Gastrocnemius medialis (tissue), 4 donors: ENCODE measurements around the gene ESM1. TPM values are rescaled to one million over a fixed set of nuclear protein-coding genes. Genes with fewer than 3 reads are reported as not detected.
"Not testable (repeated sequence)": the region's sequence is repeated elsewhere in the genome, so short reads cannot be mapped to it uniquely, and the experiment has no call there.

Source experiments
- ATAC-seq, 2 donors: fragments of 150-250 bp; one replicate each; pipeline ENCODE4 v1.9.1; 2016
- DNase-seq, 2 donors: peaks; one replicate each; pipeline ENCODE4 v3.0.0-alpha.2; 2019
- H3K27ac ChIP-seq, 4 donors: fragments of 200-600 bp; sonication (generic); 1 replicate in 1 of 4; 2 replicates in 3 of 4; pipeline ENCODE4 v1.5.1; 2016 to 2018; ENCODE audit warnings: mild to moderate bottlenecking in 2 of 4, moderate library complexity in 1 of 4
- H3K27me3 ChIP-seq, 3 donors: fragments of 200-600 bp; sonication (generic) in 2 of 3; 1 replicate in 1 of 3; 2 replicates in 2 of 3; pipeline versions ENCODE4 v1.5.1 to v1.6.0; 2016 to 2019; ENCODE audit warnings: mild to moderate bottlenecking in 1 of 3, moderate library complexity in 1 of 3
- H3K36me3 ChIP-seq, 2 donors: fragments of 200-600 bp; sonication (generic) in 1 of 2; one replicate each; pipeline ENCODE4 v1.5.1; 2017 to 2018
- H3K4me1 ChIP-seq, 2 donors: fragments of 200-600 bp; sonication (generic) in 1 of 2; one replicate each; pipeline ENCODE4 v1.5.1; 2016 to 2017; ENCODE audit warnings: mild to moderate bottlenecking in 2 of 2
- H3K4me3 ChIP-seq, 4 donors: fragments of 200-600 bp; sonication (generic) in 3 of 4; 1 replicate in 1 of 4; 2 replicates in 3 of 4; pipeline ENCODE4 v1.5.1; 2016 to 2019; ENCODE audit warnings: mild to moderate bottlenecking in 2 of 4
- H3K9me3 ChIP-seq, 3 donors: fragments of 200-600 bp; sonication (generic) in 2 of 3; 1 replicate in 1 of 3; 2 replicates in 2 of 3; pipeline ENCODE4 v1.5.1; 2016 to 2019
- CTCF ChIP-seq, 5 experiments: fragments of 450-650 bp in 3 of 5; fragments of 200-600 bp in 2 of 5; sonication (generic) in 2 of 5; IDR thresholded peaks in 4 of 5; conservative IDR thresholded peaks in 1 of 5; 1 replicate in 4 of 5; 2 replicates in 1 of 5; pipeline ENCODE4 v1.5.1; 2016 to 2019; ENCODE audit warnings: antibody characterized with exemption in 5 of 5, mild to moderate bottlenecking in 3 of 5, moderate library complexity in 3 of 5
- POLR2A ChIP-seq, 2 donors: fragments of 450-650 bp; IDR thresholded peaks; one replicate each; pipeline ENCODE4 v1.6.1; 2017; ENCODE audit warnings: antibody characterized with exemption in 2 of 2, mild to moderate bottlenecking in 2 of 2, moderate library complexity in 2 of 2
- in situ Hi-C, 4 donors: fragments of 200-750 bp; cut with MboI; loops; one replicate each; pipeline versions ENCODE4 v1.15.0 to v1.8.0; 2017; ENCODE audit warnings: low sequenced_read_pairs in 4 of 4
- intact Hi-C: fragments of 100-400 bp; cut with DNase I; formaldehyde crosslinking; loops from one replicate; pipeline ENCODE4 v1.15.1; 2023; ENCODE audit warnings: low total_unique reads
- total RNA-seq, 4 donors: library from RNA; depleted of rRNA; stranded (reverse); fragments of >200 nt; gene quantifications; one replicate each; pipeline versions ENCODE4 v1.1.0 to v1.2.3, GENCODE V29; 2016

The ESM1 gene
- total RNA-seq, 4 donors from 2014 or later = 0.12 to 0.46 TPM; not detected in 2

- H3K27me3 ChIP-seq = no peaks in the 10 kb centered on the region
- no peak overlapping the region for H3K27ac ChIP-seq
- TF ChIP-seq POLR2A (IDR thresholded peaks at IDR 0.05) = no peak
- no peak for TF ChIP-seq CTCF (IDR thresholded peaks at IDR 0.05 in 4 of 5, conservative IDR thresholded peaks at IDR 0.05 in 1 of 5)
- intact Hi-C loops = no loop called here
- ATAC-seq (no peak), DNase-seq (no peak)
- H3K4me1 ChIP-seq = no peaks in the 10 kb centered on the region
- H3K36me3 ChIP-seq = no peaks in the 10 kb centered on the region
- no peak overlapping the region for H3K4me3 ChIP-seq
- H3K9me3 ChIP-seq = no peaks in the 10 kb centered on the region
- in situ Hi-C loops = no loop called here
Measured at GRCh38 chr5:55030220-55030619, 44.8 kb upstream of the ESM1 start.

GRCh38 chr5:55027595-55027994, 42.2 kb upstream of the ESM1 start:
- in situ Hi-C loops (no loop called here), intact Hi-C loops (no loop called here)
- no peaks in the 10 kb centered on the region for H3K9me3 ChIP-seq
- no peak overlapping the region for H3K27ac ChIP-seq
- ATAC-seq = no peak
- H3K36me3 ChIP-seq = no peaks in the 10 kb centered on the region
- no peak overlapping the region for H3K4me3 ChIP-seq
- no peaks in the 10 kb centered on the region for H3K27me3 ChIP-seq
- TF ChIP-seq CTCF (IDR thresholded peaks at IDR 0.05 in 4 of 5, conservative IDR thresholded peaks at IDR 0.05 in 1 of 5) = no peak
- no peak for TF ChIP-seq POLR2A (IDR thresholded peaks at IDR 0.05)
- no peak for DNase-seq
- no peaks in the 10 kb centered on the region for H3K4me1 ChIP-seq

GRCh38 chr5:55022450-55022849, 37.1 kb upstream of the ESM1 start:
- intact Hi-C loops = no loop called here

GRCh38 chr5:55021821-55022220, 36.4 kb upstream of the ESM1 start:
- intact Hi-C loops (no loop called here), in situ Hi-C loops (no loop called here)
- DNase-seq = no peak
- Histone ChIP-seq H3K9me3 (no peaks in the 10 kb centered on the region), H3K4me1 (no peaks in the 10 kb centered on the region), H3K27ac (no peak overlapping the region), H3K4me3 (no peak overlapping the region), H3K27me3 (no peaks in the 10 kb centered on the region), H3K36me3 (no peaks in the 10 kb centered on the region)
- ATAC-seq = no peak
- TF ChIP-seq CTCF (IDR thresholded peaks at IDR 0.05 in 4 of 5, conservative IDR thresholded peaks at IDR 0.05 in 1 of 5) (no peak), POLR2A (IDR thresholded peaks at IDR 0.05) (no peak)

More at GRCh38 chr5:55022450-55022849, 37.1 kb upstream of the ESM1 start:
- no peaks in the 10 kb centered on the region for H3K4me1 ChIP-seq
- DNase-seq = no peak
- no peaks in the 10 kb centered on the region for H3K36me3 ChIP-seq
- H3K27ac ChIP-seq = no peak overlapping the region
- no peaks in the 10 kb centered on the region for H3K27me3 ChIP-seq
- TF ChIP-seq CTCF (IDR thresholded peaks at IDR 0.05 in 4 of 5, conservative IDR thresholded peaks at IDR 0.05 in 1 of 5) (no peak), POLR2A (IDR thresholded peaks at IDR 0.05) (no peak)
- no peak for ATAC-seq
- H3K4me3 ChIP-seq = no peak overlapping the region
- in situ Hi-C loops = no loop called here
- no peaks in the 10 kb centered on the region for H3K9me3 ChIP-seq

- Histone ChIP-seq H3K36me3 (no peaks in the 10 kb centered on the region), H3K4me3 (no peak overlapping the region), H3K27ac (no peak overlapping the region), H3K9me3 (no peaks in the 10 kb centered on the region), H3K27me3 (no peaks in the 10 kb centered on the region), H3K4me1 (no peaks in the 10 kb centered on the region)
- DNase-seq (no peak), ATAC-seq (no peak)
- TF ChIP-seq POLR2A (IDR thresholded peaks at IDR 0.05) (no peak), CTCF (IDR thresholded peaks at IDR 0.05 in 4 of 5, conservative IDR thresholded peaks at IDR 0.05 in 1 of 5) (no peak)
- in situ Hi-C loops = no loop called here
- intact Hi-C loops = no loop called here
Measured at GRCh38 chr5:55021410-55021809, 36.0 kb upstream of the ESM1 start.

GRCh38 chr5:55010149-55010548, 24.8 kb upstream of the ESM1 start:
- in situ Hi-C loops, intact Hi-C loops, H3K4me1 ChIP-seq, H3K9me3 ChIP-seq, H3K27ac ChIP-seq, H3K27me3 ChIP-seq, H3K4me3 ChIP-seq, ATAC-seq, DNase-seq, H3K36me3 ChIP-seq: not testable (repeated sequence)
